GM21619 (cell line): Measurements from ENCODE around the gene LSM7.
"Not testable (repeated sequence)": the region's sequence is repeated elsewhere in the genome, so short reads cannot be mapped to it uniquely, and the experiment has no call there.

Experiments
- ATAC-seq: cut with Tn5 transposase; IDR thresholded peaks from one replicate; pipeline ENCODE4 v1.9.1; 2021; ENCODE audit not compliant: unreplicated experiment

LSM7 gene

DNA sequence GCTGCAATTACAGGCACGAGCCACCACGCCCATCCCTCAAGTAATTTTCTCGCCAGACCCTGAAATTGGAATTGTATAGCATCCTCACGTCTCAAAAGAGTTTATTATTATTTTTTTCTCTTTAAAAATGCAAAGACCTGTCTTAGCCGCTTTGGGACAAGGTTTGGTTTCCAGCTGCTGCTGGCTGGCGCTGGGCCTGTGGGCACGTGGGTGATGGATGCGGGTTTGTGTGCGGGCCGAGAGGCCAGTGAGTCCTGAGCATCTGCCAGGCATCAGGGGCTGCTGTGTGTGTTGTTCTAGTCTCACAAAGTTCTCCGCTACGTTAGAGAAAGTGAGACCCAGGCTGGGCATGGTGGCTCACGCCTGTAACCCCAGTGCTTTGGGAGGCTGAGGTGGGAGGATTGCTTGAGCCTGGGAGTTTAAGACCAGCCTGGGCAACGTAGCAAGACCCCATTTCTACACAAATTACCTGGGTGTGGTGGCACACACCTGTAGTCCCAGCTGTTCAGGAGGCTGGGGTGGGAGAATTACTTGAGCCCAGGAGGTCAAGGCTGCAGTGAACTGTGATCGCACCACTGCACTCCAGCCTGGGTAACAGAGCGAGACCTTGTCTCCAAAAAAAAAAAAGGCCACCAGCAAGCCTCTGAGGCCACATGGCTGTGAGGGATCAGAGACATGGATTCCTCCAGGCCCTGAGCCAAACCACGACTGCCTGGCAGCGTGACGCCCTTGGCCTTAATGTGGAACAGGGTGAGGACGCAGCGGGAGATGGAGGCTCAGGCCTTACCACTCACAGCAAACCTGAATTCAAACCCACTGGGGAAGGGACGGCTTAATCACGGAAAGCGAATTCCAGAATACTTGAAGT, 27.0 kb upstream of the LSM7 start:
- no peak for ATAC-seq

- ATAC-seq = no peak
Measured at GRCh38 chr19:2354670-2355069, 26.3 kb upstream of the LSM7 start.

- ATAC-seq = no peak
Measured at GRCh38 chr19:2353887-2354592, 25.7 kb upstream of the LSM7 start.

DNA sequence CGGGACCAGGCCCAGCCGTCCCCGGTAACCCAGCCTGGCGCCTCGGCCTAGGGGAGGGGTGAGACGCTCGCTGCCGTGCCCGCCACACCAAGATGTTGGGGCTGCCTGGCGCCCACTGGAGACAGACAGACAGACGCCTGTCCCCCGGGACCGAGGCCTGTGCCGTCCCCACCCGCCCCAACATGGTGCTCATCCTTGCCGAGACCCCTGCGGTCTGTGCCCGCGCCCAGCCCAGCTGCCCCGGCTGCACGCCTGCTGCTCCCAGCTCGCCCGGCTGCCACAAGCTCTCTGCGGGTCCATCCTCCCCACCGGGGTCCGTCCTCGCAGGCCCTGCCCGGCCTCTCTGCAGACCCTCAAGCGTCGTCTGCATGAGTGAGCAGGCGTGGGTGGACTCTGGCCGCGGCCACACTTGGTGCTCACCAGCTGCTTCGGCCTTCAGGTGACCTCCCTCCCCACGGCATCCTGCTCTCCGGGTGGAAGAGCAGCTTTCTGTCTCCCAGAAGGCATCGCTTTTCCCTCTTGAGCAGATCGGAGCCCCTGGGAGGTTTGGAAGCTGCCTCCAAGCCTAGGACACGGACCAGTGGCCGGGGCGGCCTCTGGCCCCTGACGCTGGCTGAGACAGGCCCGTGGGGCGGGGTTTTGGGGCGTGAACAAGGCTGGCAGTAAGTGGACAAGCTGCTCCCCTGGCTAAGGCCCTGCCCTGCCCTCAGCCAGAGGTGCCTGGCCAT, 24.9 kb upstream of the LSM7 start:
- ATAC-seq = no peak

- ATAC-seq = no peak
Measured at GRCh38 chr19:2352121-2352520, 23.7 kb upstream of the LSM7 start.

GRCh38 chr19:2351591-2351990, 23.2 kb upstream of the LSM7 start:
- ATAC-seq = no peak

- ATAC-seq = no peak
Measured at GRCh38 chr19:2350656-2351055, 22.3 kb upstream of the LSM7 start.

DNA sequence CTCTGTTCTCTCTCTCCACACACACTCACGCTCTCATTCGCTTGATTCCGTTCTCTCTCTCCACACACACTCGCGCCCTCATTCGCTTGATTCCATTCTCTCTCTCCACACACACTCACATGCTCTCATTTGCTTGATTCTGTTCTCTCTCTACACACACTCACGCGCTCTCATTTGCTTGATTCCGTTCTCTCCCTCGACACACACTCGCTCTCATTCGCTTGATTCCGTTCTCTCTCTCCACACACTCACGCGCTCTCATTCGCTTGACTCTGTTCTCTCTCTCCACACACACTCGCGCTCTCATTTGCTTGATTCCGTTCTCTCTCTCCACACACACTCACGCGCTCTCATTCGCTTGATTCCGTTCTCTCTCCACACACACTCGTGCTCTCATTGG, 21.4 kb upstream of the LSM7 start:
- ATAC-seq = not testable (repeated sequence)

- ATAC-seq = no peak
Measured at GRCh38 chr19:2345794-2346663, 17.6 kb upstream of the LSM7 start.

GRCh38 chr19:2345076-2345475, 16.7 kb upstream of the LSM7 start:
- no peak for ATAC-seq

GRCh38 chr19:2344381-2344870, 16.0 kb upstream of the LSM7 start:
- no peak for ATAC-seq

GRCh38 chr19:2343289-2343982, 15.1 kb upstream of the LSM7 start:
- ATAC-seq = no peak

DNA sequence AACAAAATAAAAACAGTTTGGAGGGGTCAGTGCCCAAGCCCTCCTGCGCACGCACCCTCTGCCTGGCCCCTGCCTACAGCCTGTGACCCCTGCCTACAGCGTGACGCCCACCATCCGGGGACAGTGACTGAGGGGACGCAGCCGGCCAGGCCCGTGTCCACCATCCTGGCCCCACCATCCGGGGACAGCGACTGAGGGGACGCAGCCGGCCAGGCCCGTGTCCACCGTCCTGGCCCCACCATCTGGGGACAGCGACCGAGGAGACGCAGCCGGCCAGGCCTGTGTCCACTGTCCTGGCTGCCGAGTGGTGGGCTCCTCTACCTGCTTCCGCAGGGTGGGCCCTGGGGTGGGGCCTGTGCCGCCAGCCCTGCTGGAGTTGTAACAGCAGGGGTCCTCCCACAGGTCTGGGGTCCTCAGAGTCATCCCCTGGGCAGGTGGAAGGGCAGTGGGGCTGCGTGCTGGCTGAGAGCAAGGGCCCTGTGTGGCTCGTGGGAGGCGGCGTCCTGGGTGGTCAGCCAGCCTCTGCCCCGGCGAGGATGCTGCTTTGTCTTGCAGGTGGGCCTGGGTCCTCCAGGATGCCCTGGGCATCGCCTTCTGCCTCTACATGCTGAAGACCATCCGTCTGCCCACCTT, 14.4 kb upstream of the LSM7 start:
- ATAC-seq = no peak

DNA sequence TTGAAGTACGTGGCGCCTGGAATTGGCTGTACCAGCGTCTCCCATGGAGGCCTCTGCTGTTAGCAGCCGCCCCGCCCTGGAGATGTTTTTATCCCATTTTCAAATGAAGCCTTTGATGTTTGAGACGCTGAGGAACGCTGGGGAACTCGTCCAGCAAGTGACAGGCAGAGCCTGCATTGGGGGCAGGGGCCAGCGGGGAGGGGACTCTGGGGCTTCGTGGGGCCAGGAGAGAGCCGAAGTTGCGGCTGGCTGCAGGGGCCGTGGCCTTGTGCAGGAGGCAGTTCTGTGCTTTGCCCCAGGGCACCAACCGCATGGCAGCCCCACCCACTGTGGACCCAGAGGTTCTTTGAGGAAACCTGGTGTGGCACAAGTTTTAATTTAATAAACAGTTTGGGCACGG, 13.6 kb upstream of the LSM7 start:
- no peak for ATAC-seq

DNA sequence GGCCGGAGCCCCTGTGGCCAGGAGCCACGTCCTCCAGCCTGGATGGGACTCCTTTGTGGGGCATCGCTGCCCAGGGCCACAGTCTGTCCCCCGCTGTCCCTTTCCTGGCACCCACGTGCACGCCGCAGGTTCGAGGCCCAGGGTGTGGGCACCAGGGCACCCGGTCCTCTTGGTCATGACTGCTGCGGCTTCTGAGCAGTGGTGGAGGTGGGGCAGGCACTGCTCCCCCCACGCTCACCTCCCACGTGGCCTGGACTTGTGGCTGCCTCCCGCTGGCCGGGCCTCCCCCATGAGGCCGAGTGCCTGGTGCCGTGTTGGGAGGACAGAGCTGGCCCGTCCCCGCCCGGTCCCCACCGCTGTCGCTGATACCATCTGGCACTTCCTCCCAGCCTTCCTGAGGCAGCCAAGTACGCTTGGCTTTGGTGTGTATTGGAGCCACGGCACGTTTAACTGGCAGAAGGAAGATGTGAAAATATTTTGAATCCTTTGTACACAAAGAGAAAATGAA, 12.9 kb upstream of the LSM7 start:
- ATAC-seq = no peak

- no peak for ATAC-seq
Measured at GRCh38 chr19:2340496-2341243, 12.3 kb upstream of the LSM7 start.

GRCh38 chr19:2339644-2340310, 11.4 kb upstream of the LSM7 start:
- ATAC-seq = no peak
